C4-2B (cell line): Measurements from ENCODE around the gene SECISBP2.

Source experiments
- ZFX ChIP-seq: fragments of 450-650 bp; IDR thresholded peaks from 2 replicates; pipeline ENCODE4 v1.6.1; 2017
- TF ChIP-seq, protein P1 (sequence below): fragments of 450-650 bp; conservative IDR thresholded peaks from 2 replicates; pipeline ENCODE4 v1.5.1; 2017; ENCODE audit warnings: mild to moderate bottlenecking

DNA sequence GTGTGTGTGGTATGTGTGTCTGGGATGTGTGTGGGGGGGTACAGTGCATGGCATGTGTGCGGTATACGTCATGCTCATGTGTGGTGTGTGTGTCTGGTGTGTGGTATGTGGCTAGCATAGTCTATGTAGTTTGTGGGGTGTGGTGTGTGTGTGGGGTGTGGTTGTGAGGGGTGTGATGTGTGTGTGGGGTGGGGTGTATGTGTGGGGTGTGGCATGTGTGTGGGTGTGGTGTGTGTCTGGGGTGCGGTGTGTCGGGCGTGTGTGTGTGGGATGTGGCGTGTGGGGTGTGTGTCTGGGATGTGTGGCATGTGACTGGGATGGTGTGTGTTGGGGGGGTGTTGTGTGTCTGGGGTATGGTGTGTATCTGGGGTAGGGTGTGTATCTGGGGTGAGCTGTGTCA, 52.3 kb downstream of the SECISBP2 start:
- TF ChIP-seq ZFX = no peak
- TF ChIP-seq, protein P1, sequence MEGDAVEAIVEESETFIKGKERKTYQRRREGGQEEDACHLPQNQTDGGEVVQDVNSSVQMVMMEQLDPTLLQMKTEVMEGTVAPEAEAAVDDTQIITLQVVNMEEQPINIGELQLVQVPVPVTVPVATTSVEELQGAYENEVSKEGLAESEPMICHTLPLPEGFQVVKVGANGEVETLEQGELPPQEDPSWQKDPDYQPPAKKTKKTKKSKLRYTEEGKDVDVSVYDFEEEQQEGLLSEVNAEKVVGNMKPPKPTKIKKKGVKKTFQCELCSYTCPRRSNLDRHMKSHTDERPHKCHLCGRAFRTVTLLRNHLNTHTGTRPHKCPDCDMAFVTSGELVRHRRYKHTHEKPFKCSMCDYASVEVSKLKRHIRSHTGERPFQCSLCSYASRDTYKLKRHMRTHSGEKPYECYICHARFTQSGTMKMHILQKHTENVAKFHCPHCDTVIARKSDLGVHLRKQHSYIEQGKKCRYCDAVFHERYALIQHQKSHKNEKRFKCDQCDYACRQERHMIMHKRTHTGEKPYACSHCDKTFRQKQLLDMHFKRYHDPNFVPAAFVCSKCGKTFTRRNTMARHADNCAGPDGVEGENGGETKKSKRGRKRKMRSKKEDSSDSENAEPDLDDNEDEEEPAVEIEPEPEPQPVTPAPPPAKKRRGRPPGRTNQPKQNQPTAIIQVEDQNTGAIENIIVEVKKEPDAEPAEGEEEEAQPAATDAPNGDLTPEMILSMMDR = no peak
